Activated naive CD4-positive, alpha-beta T cell treated with anti-CD3 and anti-CD28 coated beads, Interleukin-2, amount 50 U/mL, for 16 hours (primary cell): ENCODE results near the gene MBOAT2.
"Not testable (repeated sequence)": the region's sequence is repeated elsewhere in the genome, so short reads cannot be mapped to it uniquely, and the experiment has no call there.

Experiments
- DNase-seq: peaks from one replicate; pipeline ENCODE4 v3.0.0-alpha.2; 2020

MBOAT2 gene

DNA sequence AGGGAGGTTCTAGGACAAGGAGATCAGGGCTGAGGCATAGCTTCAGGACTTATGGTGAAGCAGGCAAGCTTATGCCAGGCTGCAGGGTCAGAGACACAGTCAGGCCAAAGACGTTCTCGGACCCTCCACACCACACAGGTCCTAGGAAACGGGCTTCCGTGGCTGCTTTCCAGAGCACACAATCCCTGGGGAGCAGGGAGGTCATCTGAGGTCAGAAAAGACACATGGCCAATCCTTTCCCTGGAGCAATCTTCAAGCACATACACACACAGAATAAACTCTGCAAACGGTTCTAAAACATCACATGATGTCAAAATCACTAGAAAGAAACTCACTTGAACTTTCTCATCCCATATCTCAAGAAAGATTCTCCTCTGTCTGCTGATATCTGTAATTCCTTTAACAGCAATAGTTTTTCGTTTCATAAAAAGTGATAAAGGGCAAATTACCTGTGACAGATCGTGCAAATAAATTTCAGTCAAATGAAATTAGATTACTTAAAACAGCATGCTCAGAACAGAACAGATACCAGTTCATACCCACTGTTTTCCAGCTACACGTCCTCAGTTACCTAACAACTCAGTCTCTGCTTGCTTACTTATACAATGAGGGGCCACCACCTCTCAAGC, 63.9 kb downstream of the MBOAT2 start:
- no peak for DNase-seq

DNA sequence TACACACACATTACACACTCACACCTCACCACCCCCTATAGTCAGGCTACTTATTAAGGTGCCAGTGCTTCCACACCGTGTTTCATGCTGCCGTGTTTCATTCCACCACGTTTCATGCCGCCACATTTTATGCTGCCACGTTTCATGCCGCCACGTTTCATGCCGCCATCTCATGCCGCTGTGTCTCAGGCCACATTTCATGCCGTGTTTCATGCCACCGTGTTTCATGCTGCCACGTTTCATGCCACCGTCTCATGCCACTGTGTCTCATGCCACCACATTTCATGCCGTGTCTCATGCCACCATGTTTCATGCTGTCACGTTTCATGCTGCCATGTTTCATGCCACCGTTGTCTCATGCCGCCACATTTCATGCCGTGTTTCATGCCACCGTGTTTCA, 65.1 kb downstream of the MBOAT2 start:
- DNase-seq, result no peak

- no peak for DNase-seq
Measured at GRCh38 chr2:8935982-8936381, 67.5 kb downstream of the MBOAT2 start.

- DNase-seq, result no peak
Measured at GRCh38 chr2:8934338-8934737, 69.1 kb downstream of the MBOAT2 start.

DNA sequence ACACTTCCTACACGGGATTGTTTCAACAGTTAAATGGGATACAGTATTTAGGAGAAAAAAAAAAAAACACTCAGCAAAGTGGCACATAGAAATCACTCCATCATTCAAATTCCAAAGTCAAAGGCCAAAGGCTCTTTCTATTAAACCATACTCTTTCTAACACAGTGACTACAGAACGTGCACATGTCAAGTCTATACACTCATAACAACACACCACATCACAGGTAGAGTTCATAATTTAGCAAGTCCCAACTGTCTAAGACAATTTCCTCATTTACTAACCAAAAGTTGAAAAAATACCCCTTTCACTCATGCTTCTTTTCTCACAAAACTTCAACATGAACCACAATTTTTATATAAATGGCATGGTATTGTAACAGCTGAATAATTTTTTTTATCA, 70.8 kb downstream of the MBOAT2 start:
- no peak for DNase-seq

DNA sequence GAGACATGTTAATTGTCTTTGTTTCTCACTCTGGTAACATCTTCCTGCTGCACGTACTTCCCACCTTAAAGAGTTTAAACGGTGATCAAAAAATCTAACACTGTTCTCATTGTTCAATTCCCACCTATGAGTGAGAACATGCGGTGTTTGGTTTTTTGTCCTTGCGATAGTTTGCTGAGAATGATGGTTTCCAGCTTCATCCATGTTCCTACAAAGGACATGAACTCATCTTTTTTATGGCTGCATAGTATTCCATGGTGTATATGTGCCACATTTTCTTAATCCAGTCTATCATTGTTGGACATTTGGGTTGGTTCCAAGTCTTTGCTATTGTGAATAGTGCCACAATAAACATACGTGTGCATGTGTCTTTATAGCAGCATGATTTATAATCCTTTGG, 73.3 kb downstream of the MBOAT2 start:
- DNase-seq, result not testable (repeated sequence)

DNA sequence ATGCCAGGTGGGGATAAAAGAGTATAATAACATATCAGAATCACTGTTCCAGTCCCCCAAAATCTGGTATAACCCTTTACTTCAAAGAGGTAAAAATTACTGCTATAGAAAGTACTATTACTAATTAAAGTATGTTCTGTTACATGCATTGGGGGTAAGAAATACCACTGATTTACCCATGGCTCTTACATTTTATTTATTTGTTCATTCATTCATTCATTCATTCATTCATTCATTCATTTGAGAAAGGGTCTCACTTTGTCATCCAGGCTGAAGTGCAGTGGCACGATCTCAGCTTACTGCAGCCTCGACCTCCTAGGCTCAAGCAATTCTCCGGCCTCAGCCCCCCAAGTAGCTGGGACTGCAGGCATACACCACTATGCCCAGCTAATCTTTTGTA, 74.4 kb downstream of the MBOAT2 start:
- no peak for DNase-seq

DNA sequence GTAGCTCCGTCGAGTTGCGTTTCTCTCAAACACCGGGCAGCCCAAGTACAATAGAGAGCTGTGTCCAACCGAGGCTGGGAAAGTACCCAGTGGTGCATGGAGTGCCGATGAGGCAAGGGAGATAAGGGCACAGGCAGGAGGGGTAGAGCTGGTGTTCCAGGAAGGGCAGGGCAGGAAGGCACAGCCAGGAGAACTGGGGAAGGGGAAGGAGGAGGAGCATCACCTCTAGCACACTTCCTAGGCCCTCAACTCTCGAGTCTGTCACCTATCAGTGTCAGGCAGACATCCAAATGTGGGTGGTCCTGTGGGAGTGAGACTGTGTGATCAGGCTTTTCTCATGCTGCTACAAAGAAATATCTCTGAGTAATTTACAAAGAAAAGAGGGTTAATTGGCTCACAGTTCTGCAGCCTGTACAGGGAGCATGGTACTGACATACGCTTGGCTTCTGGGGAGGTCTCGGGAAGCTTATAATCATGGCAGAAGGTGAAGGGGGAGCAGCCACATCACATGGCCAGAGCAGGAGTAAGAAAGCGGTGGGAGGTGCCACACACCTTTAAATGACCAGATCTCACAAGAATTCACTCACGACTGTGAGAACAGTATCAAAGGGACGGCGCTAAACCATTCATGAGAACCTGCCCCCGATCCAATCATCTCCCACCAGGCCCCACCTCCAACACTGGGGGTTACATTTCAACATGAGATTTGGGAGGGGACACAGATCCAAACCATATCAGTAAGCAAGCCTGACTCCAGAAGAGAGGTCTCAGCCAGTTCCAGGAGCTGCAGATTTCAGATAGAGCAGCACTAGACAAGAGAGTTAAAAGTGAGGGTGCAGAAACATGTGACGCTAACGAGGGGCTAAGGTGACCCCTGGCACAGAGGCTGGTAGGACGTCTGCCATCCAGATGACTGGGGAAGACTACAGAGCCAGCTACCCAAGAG, 75.7 kb downstream of the MBOAT2 start:
- DNase-seq, result no peak

DNA sequence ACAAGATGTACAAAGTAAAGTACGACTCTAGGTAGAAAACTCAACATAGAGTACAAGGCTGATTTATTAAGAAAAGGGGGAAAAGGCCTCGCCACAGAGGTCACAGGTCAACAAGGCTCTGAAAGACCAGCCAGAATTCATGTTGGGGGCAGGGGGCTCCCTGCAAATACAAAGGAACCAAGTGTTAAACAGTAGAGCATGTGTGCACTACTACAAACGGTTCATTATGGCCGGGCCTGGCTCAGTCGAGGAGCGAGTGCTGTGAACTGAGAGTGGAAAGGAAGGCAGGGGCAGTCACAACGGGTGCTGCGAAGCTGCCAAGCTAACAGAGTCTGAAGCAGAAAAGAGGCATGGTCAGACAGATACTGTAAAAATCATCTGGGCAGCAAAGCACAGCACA, 77.1 kb downstream of the MBOAT2 start:
- no peak for DNase-seq

- no peak for DNase-seq
Measured at GRCh38 chr2:8925411-8925810, 78.1 kb downstream of the MBOAT2 start.

DNA sequence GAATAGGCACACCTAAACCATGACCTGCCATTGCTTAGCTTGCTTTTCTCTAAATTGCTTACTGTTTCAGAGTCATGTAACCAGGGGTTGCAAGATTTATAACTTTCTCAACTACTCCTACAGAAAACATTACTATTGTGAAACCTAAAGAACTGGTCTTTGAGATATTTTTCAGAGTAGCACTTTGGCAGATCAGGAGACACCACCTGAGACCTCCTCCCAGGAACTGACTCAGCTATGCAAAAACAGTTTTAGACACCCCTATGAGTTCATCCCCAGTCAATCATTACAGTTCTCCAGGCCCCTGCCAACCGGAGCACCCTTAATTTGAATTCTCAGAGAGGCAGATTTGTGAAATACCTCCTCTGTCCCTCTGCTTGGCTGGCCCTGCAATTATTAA, 80.3 kb downstream of the MBOAT2 start:
- no peak for DNase-seq

DNA sequence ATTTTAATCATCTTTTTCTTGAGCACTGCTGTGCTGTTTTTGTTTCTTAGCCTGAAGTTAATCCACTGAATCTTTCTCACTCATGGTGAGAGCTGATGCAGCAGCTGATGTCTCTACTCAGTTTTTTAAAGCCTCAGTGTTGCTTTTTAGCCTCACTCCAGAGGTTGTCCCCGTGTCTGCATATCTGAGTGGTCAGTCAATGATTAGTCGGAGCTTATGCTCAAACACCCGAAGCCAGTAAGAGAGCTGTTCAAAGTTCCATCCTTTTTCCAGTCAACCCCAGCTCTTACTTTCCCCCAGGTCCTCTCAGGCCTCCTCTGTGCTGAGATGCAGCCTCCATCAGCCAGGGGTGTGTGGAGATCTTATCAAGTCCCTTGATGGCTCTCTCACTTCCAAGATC, 81.1 kb downstream of the MBOAT2 start:
- no peak for DNase-seq

GRCh38 chr2:8918412-8918811, 85.1 kb downstream of the MBOAT2 start:
- DNase-seq, result no peak

- DNase-seq, result no peak
Measured at GRCh38 chr2:8915941-8916340, 87.5 kb downstream of the MBOAT2 start.

DNA sequence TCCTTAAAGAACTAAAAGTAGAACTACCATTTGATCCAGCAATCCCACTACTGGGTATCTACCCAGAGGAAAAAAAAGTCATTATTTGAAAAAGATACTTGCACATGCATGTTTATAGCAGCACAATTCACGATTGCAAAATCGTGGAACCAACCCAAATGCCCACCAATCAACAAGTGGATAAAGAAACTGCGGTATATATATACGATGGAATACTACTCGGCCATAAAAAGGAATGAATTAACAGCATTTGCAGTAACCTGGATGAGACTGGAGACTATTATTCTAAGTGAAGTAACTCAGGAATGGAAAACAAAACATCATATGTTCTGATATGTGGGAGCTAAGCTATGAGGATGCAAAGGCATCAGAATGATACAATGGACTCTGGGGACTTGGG, 89.7 kb downstream of the MBOAT2 start:
- DNase-seq, result not testable (repeated sequence)

GRCh38 chr2:8907764-8908288, 95.7 kb downstream of the MBOAT2 start:
- DNase-seq, result no peak

- DNase-seq, result not testable (repeated sequence)
Measured at GRCh38 chr2:8903924-8904323, 99.6 kb downstream of the MBOAT2 start.

DNA sequence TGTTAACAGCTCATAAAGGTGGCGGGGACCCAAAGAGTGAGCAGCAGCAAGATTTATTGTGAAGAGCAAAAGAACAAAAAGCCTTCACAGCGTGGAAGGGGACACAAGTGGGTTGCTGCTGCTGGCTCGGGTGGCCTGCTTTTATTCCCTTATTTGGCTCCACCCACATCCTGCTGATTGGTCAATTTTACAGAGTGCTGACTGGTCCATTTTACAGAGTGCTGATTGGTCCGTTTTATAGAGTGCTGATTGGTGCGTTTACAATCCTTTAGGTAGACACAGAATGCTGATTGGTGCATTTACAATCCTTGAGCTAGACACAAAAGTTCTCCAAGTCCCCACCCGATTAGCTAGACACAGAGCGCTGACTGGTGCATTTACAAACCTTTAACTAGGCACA, 100.7 kb downstream of the MBOAT2 start:
- DNase-seq, result not testable (repeated sequence)

DNA sequence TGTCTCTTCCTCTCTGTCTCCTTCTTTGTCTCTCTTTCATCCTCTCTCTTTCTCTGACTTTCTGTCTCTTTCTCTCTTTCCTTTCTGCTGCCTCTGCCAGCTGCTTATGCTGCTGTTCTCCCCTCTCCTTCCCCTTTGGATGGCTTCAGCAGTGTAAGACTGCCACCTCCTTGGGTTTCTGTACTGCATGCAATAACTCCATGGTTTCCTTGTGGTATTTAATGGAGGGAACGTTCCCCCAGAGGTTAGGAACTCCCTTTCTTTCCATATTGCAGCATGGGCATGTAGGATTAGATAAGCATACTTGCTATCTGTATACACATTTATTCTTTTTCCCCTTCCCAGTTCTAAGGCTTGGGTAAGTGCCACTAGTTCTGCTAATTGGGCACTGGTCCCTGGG, 106.3 kb downstream of the MBOAT2 start:
- not testable (repeated sequence) for DNase-seq

GRCh38 chr2:8896671-8897070, 106.8 kb downstream of the MBOAT2 start:
- DNase-seq, result not testable (repeated sequence)

- DNase-seq, result not testable (repeated sequence)
Measured at GRCh38 chr2:8895087-8895912, 108.2 kb downstream of the MBOAT2 start.

DNA sequence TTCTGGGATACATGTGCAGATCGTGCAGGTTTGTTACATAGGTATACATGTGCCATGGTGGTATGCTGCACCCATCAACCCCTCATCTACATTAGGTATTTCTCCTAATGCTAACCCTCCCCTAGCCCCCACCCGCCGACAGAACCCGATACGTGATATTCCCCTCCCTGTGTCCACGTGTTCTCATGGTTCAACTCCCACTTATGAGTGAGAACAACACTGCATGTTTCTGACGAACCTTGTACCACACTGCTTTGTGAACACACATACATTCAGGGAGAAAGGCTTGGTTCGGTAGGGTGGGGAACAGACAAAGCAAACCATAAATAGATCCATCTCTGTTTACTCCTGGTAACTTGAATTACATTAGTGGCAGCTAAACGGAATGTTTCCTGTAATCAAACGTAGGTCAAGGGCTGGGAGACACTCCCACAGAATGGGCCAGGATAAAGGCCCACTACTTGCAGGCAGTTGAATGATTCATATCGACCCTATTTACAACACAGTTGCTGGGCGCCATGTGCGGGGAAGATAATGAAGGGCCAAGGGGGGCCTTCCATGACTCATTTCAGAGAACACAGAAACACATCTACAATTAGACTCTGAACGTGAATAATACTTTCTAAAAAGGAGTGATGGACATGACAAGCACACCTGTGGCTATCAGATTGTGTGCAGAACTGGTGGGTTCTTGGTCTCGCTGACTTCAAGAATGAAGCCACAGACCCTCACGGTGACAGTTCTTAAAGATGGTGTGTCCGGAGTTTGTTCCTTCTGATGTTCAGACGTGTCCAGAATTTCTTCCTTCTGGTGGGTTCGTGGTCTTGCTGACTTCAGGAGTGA, 109.3 kb downstream of the MBOAT2 start:
- DNase-seq, result no peak
